GM21786 (cell line): Measurements from ENCODE around the gene GNG14.
"Not testable (repeated sequence)": the region's sequence is repeated elsewhere in the genome, so short reads cannot be mapped to it uniquely, and the experiment has no call there.

Experiments used
- ATAC-seq: cut with Tn5 transposase; IDR thresholded peaks from one replicate; pipeline ENCODE4 v1.9.1; 2021; ENCODE audit not compliant: unreplicated experiment

Gene GNG14

GRCh38 chr19:12666265-12667048 lies 21.3 kb upstream of the GNG14 start, which contains the start of the genes MAN2B1 and WDR83:
Gene MAN2B1, minus strand, starts transcription at chr19:12666742. Its CDS starts 41 bp downstream, at chr19:12666701.
Gene WDR83, plus strand, starts transcription at chr19:12666807. Its CDS starts 2,984 bp downstream, at chr19:12669791.
- ATAC-seq, result peak; percentile 63

DNA sequence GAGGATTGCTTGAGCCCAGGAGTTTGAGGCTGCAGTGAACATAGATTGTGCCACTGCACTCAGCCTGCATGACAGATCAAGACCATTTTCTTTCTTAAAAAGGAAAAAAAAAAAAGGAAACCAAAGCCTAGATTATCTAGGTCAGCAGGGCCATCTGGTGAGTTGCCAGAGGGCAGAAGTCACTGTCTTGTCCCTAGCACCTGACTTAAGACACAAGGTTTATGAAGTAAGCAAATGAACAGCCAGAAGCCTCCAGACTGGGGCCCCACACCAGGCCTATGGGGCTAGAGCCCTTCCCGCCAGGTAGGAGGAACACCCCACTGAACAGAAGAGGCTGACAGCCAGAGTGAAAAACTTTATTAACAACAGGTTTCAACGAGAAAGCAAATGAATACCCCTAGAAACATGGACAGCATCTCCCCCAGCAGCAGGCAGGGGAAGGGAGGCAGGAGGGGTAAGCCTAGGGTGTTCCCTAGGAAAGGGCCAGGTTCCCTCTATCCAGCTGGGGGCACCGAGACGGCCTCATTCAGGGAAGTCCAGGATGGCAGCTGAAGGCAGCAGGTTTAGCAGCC lies 20.0 kb upstream of the GNG14 start:
- ATAC-seq, result no peak

DNA sequence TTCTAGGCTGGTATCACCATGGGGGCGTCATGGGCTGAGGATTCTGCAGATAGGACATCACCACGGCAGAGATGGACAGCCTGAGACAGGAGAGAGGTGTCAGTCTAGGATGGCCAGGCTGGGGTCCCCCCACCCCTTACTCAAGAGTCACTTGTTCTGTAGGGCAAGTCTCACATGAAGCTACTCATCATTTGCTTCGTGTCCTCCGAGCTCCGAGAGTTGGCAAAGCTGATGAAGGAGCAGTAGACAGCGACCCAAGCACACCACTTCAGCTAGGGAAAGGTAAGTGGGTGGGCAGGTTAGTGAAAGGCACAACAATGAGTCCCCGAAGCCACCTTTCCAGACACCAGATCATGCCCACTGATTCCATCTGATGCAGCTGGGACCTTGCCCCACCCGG lies 19.5 kb upstream of the GNG14 start:
- no peak for ATAC-seq

GRCh38 chr19:12668932-12669269 lies 18.9 kb upstream of the GNG14 start:
- no peak for ATAC-seq

DNA sequence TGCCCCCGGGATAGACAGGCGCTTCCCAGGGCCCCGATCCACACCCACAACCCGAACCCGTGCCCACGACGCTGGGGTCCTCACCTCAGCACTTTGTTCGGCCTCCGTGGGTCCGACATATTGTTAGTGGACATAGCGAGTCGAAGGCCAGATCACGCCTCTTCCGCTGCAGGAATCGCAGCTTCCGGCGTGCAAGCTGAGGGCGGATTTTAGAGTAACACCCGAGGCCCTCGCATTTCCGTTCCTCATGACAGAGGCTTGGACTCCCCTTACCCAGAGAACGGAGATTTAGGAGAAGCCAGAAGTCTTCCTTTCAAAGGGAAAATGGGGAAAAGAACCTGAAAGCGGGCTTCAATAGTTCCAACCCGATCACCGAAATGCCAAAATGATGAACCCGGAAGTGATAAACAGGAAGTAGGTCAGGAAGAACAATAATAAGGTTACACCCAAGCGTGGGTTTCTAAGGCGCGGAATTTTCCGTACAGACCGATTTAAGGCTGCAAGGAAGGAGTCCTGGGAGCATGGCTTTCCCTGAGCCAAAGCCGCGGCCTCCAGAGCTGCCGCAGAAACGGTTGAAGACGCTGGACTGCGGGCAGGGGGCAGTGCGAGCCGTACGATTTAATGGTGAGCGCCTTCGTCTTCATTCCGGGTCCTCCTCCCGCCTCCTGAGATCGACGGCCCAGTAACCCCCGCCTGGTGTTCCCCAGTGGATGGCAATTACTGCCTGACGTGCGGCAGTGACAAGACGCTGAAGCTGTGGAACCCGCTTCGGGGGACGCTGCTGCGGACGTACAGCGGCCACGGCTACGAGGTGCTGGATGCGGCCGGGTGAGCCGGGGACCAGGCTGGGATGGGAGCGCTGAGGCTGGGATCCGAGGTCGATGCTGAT lies 18.3 kb upstream of the GNG14 start:
- no peak for ATAC-seq

DNA sequence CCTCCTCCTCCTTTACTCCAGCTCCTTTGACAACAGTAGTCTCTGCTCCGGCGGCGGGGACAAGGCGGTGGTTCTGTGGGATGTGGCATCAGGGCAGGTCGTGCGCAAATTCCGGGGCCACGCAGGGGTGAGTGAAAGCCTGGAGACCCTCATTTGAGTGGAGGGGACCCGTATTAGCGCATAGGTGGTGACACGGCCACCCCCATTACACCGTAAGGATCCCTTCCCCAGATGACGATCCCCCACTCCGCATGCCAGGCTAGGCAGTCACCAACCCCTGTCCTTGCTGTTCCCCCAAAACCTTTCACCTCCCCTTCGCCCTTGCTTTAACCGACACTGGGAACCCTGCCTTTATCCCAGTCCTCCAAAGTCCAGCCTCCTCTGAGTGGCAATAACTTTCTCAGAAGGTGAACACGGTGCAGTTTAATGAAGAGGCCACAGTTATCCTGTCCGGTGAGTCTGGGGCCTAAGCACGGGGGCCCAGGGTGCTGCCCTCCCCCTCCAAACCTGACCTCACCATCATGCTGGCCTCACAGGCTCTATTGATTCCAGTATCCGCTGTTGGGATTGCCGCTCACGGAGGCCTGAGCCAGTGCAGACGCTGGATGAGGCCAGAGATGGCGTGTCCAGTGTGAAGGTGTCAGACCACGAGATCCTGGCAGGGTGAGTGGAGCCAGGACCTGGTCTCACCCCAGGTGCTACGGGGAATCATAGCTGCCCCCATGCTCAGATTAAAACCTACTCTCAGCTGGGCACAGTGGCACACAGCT lies 17.5 kb upstream of the GNG14 start:
- ATAC-seq, result no peak

DNA sequence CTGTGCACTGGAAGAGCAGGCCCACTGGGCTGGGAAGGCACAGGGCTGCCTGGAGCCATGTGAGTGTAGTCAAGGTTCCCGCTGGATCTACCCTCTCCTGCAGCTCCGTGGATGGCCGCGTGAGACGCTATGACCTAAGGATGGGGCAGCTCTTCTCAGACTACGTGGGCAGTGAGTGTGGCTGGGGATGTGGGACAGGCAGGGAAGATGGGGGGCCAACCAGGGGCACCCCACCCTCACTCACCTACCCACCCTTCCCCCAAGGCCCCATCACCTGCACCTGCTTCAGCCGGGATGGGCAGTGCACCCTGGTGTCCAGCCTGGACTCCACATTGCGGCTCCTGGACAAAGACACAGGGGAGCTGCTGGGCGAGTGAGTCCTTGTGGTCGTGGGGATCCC lies 15.1 kb upstream of the GNG14 start:
- ATAC-seq, result no peak

DNA sequence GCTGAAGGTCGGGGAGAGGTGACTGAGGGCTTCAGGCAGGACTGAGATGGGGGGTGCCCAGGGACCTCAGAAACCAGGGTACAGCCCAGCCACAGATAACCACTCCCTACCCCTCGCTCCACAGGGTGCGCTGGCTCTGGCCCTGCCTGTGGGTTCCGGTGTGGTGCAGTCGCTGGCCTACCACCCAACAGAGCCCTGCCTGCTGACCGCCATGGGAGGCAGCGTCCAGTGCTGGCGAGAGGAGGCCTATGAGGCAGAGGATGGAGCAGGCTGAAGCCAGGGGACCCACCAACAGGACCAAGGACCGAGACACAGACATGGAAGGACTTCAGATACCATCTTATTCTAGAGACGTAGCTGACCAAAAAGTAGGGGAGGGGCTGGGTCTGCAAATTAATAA lies 12.4 kb upstream of the GNG14 start:
- ATAC-seq, result no peak

- no peak for ATAC-seq
These were observed 11.9 kb upstream of the GNG14 start for GRCh38 chr19:12675940-12676339.

DNA sequence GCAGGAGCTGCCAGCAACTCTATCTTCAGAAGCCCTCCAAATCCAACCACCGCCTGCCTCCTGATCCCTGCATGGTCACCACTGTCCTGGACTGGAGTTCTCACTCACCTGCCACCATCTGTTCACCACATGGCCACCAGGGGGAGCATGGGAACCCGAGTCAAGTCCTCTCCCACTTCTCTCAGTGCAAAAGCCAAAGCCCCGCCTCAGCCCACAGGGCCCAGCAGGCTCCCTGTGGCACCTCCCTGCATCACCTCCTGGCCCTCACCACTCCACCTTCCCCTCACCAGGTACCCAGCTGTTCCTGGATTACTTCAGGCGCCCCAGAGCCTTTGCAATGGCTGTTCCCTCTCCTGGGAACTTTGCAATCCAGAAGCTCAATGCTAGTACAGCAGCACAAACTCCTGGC lies 11.4 kb upstream of the GNG14 start:
- no peak for ATAC-seq

GRCh38 chr19:12676928-12677327 lies 10.9 kb upstream of the GNG14 start:
- no peak for ATAC-seq

DNA sequence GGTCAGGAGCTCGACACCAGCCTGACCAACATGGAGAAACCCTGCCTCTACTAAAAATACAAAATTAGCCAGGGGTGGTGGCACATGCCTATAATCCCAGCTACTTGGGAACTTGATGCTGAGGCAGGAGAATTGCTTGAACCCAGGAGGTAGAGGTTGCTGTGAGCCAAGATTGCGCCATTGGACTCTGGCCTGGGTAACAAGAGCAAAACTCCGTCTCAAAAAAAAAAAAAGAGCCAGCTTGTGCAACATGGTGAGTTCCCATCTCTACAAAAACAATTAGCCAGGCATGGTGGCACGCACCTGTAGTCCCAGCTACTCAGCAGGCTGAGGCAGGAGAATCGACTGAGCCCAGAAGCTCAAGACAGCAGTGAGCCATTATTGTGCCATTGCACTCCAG lies 9.8 kb upstream of the GNG14 start:
- not testable (repeated sequence) for ATAC-seq

GRCh38 chr19:12680034-12680433 lies 7.8 kb upstream of the GNG14 start:
- ATAC-seq, result no peak

DNA sequence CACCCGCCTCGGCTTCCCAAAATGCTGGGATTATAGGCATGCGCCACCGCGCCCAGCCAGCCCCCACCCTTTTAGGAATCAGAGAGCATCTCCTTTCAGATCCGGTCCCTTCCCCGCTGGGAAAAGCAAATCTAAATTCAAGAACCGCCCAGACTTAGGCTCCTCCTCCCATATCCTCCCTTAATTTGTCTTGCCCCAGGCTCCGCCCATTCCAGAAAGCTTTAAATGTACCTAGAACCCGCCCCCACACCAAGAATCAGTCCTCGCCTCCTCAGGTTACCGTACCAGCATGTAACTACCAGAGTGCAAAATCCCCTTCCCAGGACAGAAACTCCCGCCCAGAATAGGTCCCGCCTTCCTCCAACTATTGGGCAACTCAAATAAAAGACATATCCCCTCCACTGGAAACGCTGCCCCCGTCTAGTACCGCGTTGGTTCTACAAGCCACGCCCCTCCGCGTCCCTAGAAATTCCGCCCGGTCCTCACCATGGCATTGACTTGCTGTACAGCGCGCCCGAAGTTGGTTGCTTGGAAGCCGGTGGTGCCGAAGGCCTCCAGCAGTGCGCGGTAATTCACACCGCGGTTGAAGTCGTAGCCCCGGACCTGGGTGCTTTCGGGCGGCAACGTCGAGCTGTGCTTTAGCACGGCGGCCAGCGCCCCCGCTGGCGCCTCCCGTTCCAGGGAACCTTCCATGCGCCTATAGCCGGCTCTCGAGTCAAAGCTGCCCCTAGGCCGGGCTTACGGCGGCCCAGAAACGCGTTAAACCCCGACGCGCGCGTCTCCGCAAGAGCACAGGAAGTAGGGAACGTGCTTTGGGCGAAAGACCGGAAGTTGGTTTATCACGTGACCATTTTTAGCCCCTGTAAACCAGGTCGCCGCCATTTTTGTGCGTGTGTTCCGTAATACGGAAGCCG lies 6.5 kb upstream of the GNG14 start, which contains the start of gene DHPS:
Gene DHPS (minus strand): TSS at position 807 of the 914 bp plus-strand sequence. CDS start 114 bp downstream, at position 693.
- peak; percentile 69 for ATAC-seq

DNA sequence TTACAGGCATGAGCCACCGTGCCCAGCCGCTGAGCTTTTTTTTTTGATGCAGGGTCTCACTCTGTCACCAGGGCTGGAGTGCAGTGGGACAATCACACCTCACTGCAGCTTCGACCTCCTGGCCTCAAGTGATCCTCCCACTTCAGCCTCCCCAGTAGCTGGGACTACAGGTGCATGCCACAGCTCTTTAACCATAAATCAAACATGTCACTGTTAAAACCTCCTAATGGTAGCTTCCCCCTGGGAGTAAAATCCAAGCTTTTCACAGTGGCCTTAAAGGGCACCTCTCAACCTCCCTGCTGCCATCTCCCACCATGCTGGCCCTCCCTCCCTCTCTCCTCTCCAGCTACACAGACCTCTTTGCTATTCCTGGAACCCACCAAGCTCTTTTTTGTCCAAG lies 2.0 kb upstream of the GNG14 start:
- no peak for ATAC-seq

GRCh38 chr19:12689012-12689411 lies 1.2 kb downstream of the GNG14 start:
- ATAC-seq, result no peak

- ATAC-seq, result no peak
These were observed 1.9 kb downstream of the GNG14 start for GRCh38 chr19:12689581-12690216.

GRCh38 chr19:12692960-12693359 lies 5.2 kb downstream of the GNG14 start:
- no peak for ATAC-seq

DNA sequence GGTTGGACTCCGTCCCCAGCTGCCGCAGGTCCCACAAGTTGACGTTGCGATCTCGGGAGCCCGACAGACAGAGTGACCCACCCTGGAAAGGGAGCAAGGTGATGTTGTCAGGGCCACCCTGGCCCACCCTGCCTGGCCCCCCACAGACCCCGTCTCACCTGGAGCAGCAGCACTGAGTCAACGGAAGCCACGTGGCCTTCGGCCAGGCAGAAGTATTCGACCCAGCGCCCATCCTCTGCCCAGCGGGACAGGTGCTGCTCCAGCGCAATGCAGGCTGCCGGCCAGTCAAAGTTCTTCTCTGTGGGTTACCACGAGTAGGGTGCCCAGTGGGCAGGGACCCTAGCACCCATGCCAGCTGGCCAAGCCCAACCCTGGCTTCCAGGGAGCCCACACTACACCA lies 6.8 kb downstream of the GNG14 start:
- no peak for ATAC-seq
